ENCODE measurements around the gene PRDX2. TPM values are rescaled to one million over a fixed set of nuclear protein-coding genes. Genes with fewer than 3 reads are reported as not detected.
A peak's percentile ranks its signal among the peaks of the same experiment; 100 is the strongest.

PRDX2 gene
- polyA plus RNA-seq, 1 experiment: 187 TPM

- POLR2A ChIA-PET: interaction anchor here (0.5 to 4.5 kb wide), 16 partner anchors 9 to 262 kb away, joined by 3 to 157 read pairs (median 7); partner anchors contain the start of genes GCDH, RNASEH2A, THSD8 and TNPO2
- CTCF ChIA-PET: interaction anchor here (0.5 to 12.2 kb wide), 6 partner anchors 15 to 35 kb away, joined by 3 to 410 read pairs (median 5); no protein-coding TSS in a partner anchor
- no peak for TF ChIP-seq CTCF (IDR thresholded peaks at IDR 0.05; ENCODE audit: low read depth, low read length)
- peaks cover 10% of the 10 kb centered on the region; the same call in 1 of the 2 replicates for H3K9me3 ChIP-seq (ENCODE audit: control insufficient read depth, insufficient read depth, low read length)
- DNase-seq (ENCODE audit: low read depth, low spot score): no peak
- H3K27ac ChIP-seq (ENCODE audit: low read depth, low read length): peak overlapping the region; percentile 90
- no peaks in the 10 kb centered on the region for H3K27me3 ChIP-seq (ENCODE audit: control insufficient read depth, insufficient read depth, low read length)
- peak overlapping the region; percentile 99 for H3K4me3 ChIP-seq (ENCODE audit: low read depth, low read length)
Measured at GRCh38 chr19:12792853-12793289, 8.7 kb downstream of the PRDX2 start.

GRCh38 chr19:12792051-12792852 is 9.3 kb downstream of the PRDX2 start:
- TF ChIP-seq CTCF (IDR thresholded peaks at IDR 0.05; ENCODE audit: low read depth, low read length): no peak
- POLR2A ChIA-PET: interaction anchor here (0.6 to 4.5 kb wide), 27 partner anchors 8 to 263 kb away, joined by 3 to 157 read pairs (median 6); partner anchors contain the start of genes DNASE2, GCDH, GET3 and HOOK2
- Histone ChIP-seq H3K4me3 (ENCODE audit: low read depth, low read length) (peak overlapping the region; percentile 99), H3K27me3 (ENCODE audit: control insufficient read depth, insufficient read depth, low read length) (no peaks in the 10 kb centered on the region), H3K9me3 (ENCODE audit: control insufficient read depth, insufficient read depth, low read length) (peaks cover 10% of the 10 kb centered on the region; the same call in 1 of the 2 replicates), H3K27ac (ENCODE audit: low read depth, low read length) (peak overlapping the region; percentile 90)
- CTCF ChIA-PET: interaction anchor here (0.6 to 12.2 kb wide), 7 partner anchors 15 to 34 kb away, joined by 3 to 410 read pairs (median 7); no protein-coding TSS in a partner anchor
- DNase-seq (ENCODE audit: low read depth, low spot score): no peak

- peaks cover 10% of the 10 kb centered on the region; the same call in 1 of the 2 replicates for H3K9me3 ChIP-seq (ENCODE audit: control insufficient read depth, insufficient read depth, low read length)
- H3K27ac ChIP-seq (ENCODE audit: low read depth, low read length): peak within 1 kb of the TSS; percentile 91
- H3K4me3 ChIP-seq (ENCODE audit: low read depth, low read length): peak within 1 kb of the TSS; percentile 99
- ChIA-PET POLR2A (interaction anchor here (0.5 to 4.5 kb wide), 24 partner anchors 9 to 654 kb away, joined by 3 to 157 read pairs (median 7); partner anchors contain the start of genes DHPS, DNASE2, GCDH and GET3), CTCF (interaction anchor here (1.1 to 3.6 kb wide), 4 partner anchors 14 to 31 kb away, joined by 6 to 28 read pairs (median 14); no protein-coding TSS in a partner anchor)
- no peaks in the 10 kb centered on the region for H3K27me3 ChIP-seq (ENCODE audit: control insufficient read depth, insufficient read depth, low read length)
- DNase-seq (ENCODE audit: low read depth, low spot score): peak; percentile 94
- TF ChIP-seq CTCF (IDR thresholded peaks at IDR 0.05; ENCODE audit: low read depth, low read length): peak; percentile 14; the same call in 1 of the 2 replicates
Measured at GRCh38 chr19:12791345-12792050, 10.1 kb downstream of the PRDX2 start, which contains the start of gene JUNB. Gene JUNB (plus strand): TSS chr19:12791486. CDS start chr19:12791772, 286 bp downstream.

GRCh38 chr19:12790628-12791344 is 10.8 kb downstream of the PRDX2 start:
- Histone ChIP-seq H3K27ac (ENCODE audit: low read depth, low read length) (peak overlapping the region; percentile 91), H3K4me3 (ENCODE audit: low read depth, low read length) (peak overlapping the region; percentile 57), H3K9me3 (ENCODE audit: control insufficient read depth, insufficient read depth, low read length) (peaks cover 10% of the 10 kb centered on the region; the same call in 1 of the 2 replicates), H3K27me3 (ENCODE audit: control insufficient read depth, insufficient read depth, low read length) (no peaks in the 10 kb centered on the region)
- POLR2A ChIA-PET: interaction anchor here (0.5 to 4.5 kb wide), 21 partner anchors 8 to 653 kb away, joined by 3 to 157 read pairs (median 8); partner anchors contain the start of genes DHPS, GCDH, GET3 and PRDX2
- no peak for DNase-seq (ENCODE audit: low read depth, low spot score)
- TF ChIP-seq CTCF (IDR thresholded peaks at IDR 0.05; ENCODE audit: low read depth, low read length): no peak
- CTCF ChIA-PET: interaction anchor here (1.1 to 3.6 kb wide), 4 partner anchors 13 to 30 kb away, joined by 6 to 28 read pairs (median 14); no protein-coding TSS in a partner anchor

Measured in AG04450 (cell line).